Tibial nerve (tissue), 4 donors: ENCODE results near the gene NOLC1.

Experiments
- CTCF ChIP-seq, 5 experiments: fragments of 200-600 bp in 3 of 5; fragments of 450-650 bp in 2 of 5; sonication (generic) in 3 of 5; IDR thresholded peaks; one replicate each; pipeline ENCODE4 v1.5.1; 2016 to 2019; ENCODE audit warnings: antibody characterized with exemption in 5 of 5, mild to moderate bottlenecking in 3 of 5, moderate library complexity in 2 of 5
- EP300 ChIP-seq, 2 donors: sonication (generic); formaldehyde crosslinking; IDR thresholded peaks; one replicate each; pipeline ENCODE4 v1.6.1; 2017; ENCODE audit warnings: antibody characterized with exemption in 2 of 2, mild to moderate bottlenecking in 1 of 2
- POLR2A ChIP-seq, 2 donors: fragments of 450-650 bp; IDR thresholded peaks; one replicate each; pipeline ENCODE4 v1.6.1; 2017; ENCODE audit warnings: antibody characterized with exemption in 2 of 2, mild to moderate bottlenecking in 2 of 2, moderate library complexity in 2 of 2

- no peak for TF ChIP-seq POLR2A (IDR thresholded peaks at IDR 0.05)
- no peak for TF ChIP-seq CTCF (IDR thresholded peaks at IDR 0.05)
- no peak for TF ChIP-seq EP300 (IDR thresholded peaks at IDR 0.05)
Observed at GRCh38 chr10:102195296-102195870, 43.2 kb downstream of the NOLC1 start.
